ENCODE measurements around the gene CALML6. TPM values are rescaled to one million over a fixed set of nuclear protein-coding genes. Genes with fewer than 3 reads are reported as not detected.
A peak's percentile ranks its signal among the peaks of the same experiment; 100 is the strongest.

The CALML6 gene
- total RNA-seq, 1 donor from 2014 or later, result not detected

DNA sequence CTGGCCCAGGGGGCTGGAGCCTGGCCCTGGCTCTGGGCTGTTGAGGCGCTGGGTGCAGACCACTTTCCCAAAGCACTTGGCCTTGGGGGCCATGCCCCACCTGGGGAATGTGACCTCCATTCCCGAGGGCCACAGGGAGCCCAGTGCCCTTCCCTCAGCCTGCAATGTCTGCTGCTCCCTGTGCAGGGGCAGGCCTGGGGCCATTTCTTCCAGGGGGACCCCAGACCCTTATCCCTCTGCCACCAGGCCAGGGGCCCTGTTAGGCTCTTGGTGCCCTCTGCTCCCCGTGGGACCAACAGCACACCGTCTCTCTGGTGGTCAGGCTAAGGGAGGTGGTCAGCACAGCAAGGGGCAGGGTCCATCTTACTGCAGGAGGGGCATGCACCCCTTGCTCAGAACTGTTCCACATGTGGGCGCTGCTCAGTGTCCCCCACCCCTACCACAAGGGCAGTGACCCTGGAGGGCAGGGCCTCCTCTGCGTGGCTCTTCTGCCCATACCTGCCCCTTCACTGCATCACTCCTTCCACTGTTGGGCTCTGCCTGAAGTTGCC is 5.1 kb downstream of the CALML6 start:
- H3K79me2 ChIP-seq (ENCODE audit: low read depth), result no peaks in the 10 kb centered on the region
- Mint-ChIP-seq H3K27ac (no peak overlapping the region), H3K27me3 (ENCODE audit: insufficient read depth, low read depth) (peaks cover 4% of the 10 kb centered on the region), H3K36me3 (no peaks in the 10 kb centered on the region), H3K9me3 (no peaks in the 10 kb centered on the region), H3K4me3 (no peak overlapping the region), H3K4me1 (peaks cover 3% of the 10 kb centered on the region)
- no peak overlapping the region for H2AFZ ChIP-seq (replicated peaks)
- TF ChIP-seq EZH2phosphoT487 (IDR thresholded peaks at IDR 0.05), result no peak
- TF ChIP-seq CTCF (IDR thresholded peaks at IDR 0.05), result no peak
- TF ChIP-seq EZH2 (IDR thresholded peaks at IDR 0.05), result no peak
- no peaks in the 10 kb centered on the region for H3K36me3 ChIP-seq
- H3K4me2 ChIP-seq, result peak overlapping the region; percentile 72
- no peak for DNase-seq (ENCODE audit: low spot score)
- H3K4me1 ChIP-seq, result peaks cover 11% of the 10 kb centered on the region
- H4K20me1 ChIP-seq (ENCODE audit: low read depth), result no peaks in the 10 kb centered on the region
- H3K4me3 ChIP-seq, result peak overlapping the region; percentile 34
- H3K9ac ChIP-seq, result no peak overlapping the region
- peaks cover 8% of the 10 kb centered on the region for H3F3A ChIP-seq (ENCODE audit: low read depth)
- peaks cover 20% of the 10 kb centered on the region for H3K27me3 ChIP-seq
- no peak overlapping the region for H3K27ac ChIP-seq
- H3K9me3 ChIP-seq (ENCODE audit: low read depth), result no peaks in the 10 kb centered on the region

GRCh38 chr1:1920608-1921458 is 5.8 kb downstream of the CALML6 start:
- TF ChIP-seq EZH2 (IDR thresholded peaks at IDR 0.05) (no peak), CTCF (IDR thresholded peaks at IDR 0.05) (no peak), EZH2phosphoT487 (IDR thresholded peaks at IDR 0.05) (no peak)
- no peak for DNase-seq (ENCODE audit: low spot score)
- H3K4me3 Mint-ChIP-seq, result no peak overlapping the region

DNA sequence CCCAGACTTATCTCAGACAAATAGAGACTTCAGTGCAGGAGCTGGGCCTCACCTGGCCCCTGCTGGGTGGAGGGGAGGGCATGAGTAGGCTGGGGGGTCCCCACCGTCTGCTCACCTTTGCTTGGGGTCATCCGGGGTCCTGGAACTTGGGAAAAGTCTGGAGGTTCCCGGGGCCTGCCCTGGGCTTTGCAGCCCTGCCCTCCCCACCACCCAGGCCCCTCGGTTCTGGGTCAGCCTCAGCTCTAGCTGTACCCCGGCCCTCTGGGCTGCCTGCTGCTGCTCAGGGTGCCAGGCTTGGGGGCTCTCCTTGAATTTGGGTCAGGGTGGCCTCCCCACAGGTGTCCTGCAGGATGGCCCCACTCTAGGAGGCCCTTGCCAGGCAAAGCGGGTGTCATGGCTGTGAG is 6.4 kb downstream of the CALML6 start:
- no peak overlapping the region for H3K27ac ChIP-seq
- Mint-ChIP-seq H3K4me1 (peaks cover 3% of the 10 kb centered on the region), H3K36me3 (no peaks in the 10 kb centered on the region), H3K27ac (no peak overlapping the region), H3K4me3 (no peak overlapping the region), H3K9me3 (no peaks in the 10 kb centered on the region), H3K27me3 (ENCODE audit: insufficient read depth, low read depth) (peaks cover 8% of the 10 kb centered on the region)
- no peaks in the 10 kb centered on the region for H3K79me2 ChIP-seq (ENCODE audit: low read depth)
- no peak overlapping the region for H3K4me3 ChIP-seq
- DNase-seq (ENCODE audit: low spot score), result no peak
- no peaks in the 10 kb centered on the region for H3K9me3 ChIP-seq (ENCODE audit: low read depth)
- H3K36me3 ChIP-seq, result no peaks in the 10 kb centered on the region
- H3F3A ChIP-seq (ENCODE audit: low read depth), result peaks cover 8% of the 10 kb centered on the region
- no peak overlapping the region for H2AFZ ChIP-seq (replicated peaks)
- H4K20me1 ChIP-seq (ENCODE audit: low read depth), result no peaks in the 10 kb centered on the region
- H3K4me1 ChIP-seq, result peaks cover 11% of the 10 kb centered on the region
- no peak overlapping the region for H3K4me2 ChIP-seq
- peaks cover 20% of the 10 kb centered on the region for H3K27me3 ChIP-seq
- no peak for TF ChIP-seq EZH2 (IDR thresholded peaks at IDR 0.05)
- TF ChIP-seq EZH2phosphoT487 (IDR thresholded peaks at IDR 0.05), result no peak
- no peak for TF ChIP-seq CTCF (IDR thresholded peaks at IDR 0.05)
- no peak overlapping the region for H3K9ac ChIP-seq

More at GRCh38 chr1:1920608-1921458, 5.8 kb downstream of the CALML6 start:
- Histone ChIP-seq H3K27ac (no peak overlapping the region), H3K9me3 (ENCODE audit: low read depth) (no peaks in the 10 kb centered on the region), H2AFZ (replicated peaks) (no peak overlapping the region), H3K4me2 (no peak overlapping the region), H3F3A (ENCODE audit: low read depth) (peaks cover 8% of the 10 kb centered on the region), H4K20me1 (ENCODE audit: low read depth) (no peaks in the 10 kb centered on the region), H3K27me3 (peaks cover 20% of the 10 kb centered on the region), H3K36me3 (no peaks in the 10 kb centered on the region), H3K9ac (no peak overlapping the region), H3K4me1 (peaks cover 11% of the 10 kb centered on the region), H3K79me2 (ENCODE audit: low read depth) (no peaks in the 10 kb centered on the region), H3K4me3 (no peak overlapping the region)
- no peaks in the 10 kb centered on the region for H3K36me3 Mint-ChIP-seq
- no peak overlapping the region for H3K27ac Mint-ChIP-seq
- peaks cover 6% of the 10 kb centered on the region for H3K27me3 Mint-ChIP-seq (ENCODE audit: insufficient read depth, low read depth)
- H3K9me3 Mint-ChIP-seq, result no peaks in the 10 kb centered on the region
- peaks cover 3% of the 10 kb centered on the region for H3K4me1 Mint-ChIP-seq

Data from neural progenitor cell (in vitro differentiated cells).